ENCODE measurements around the gene CYP4F22.

DNA sequence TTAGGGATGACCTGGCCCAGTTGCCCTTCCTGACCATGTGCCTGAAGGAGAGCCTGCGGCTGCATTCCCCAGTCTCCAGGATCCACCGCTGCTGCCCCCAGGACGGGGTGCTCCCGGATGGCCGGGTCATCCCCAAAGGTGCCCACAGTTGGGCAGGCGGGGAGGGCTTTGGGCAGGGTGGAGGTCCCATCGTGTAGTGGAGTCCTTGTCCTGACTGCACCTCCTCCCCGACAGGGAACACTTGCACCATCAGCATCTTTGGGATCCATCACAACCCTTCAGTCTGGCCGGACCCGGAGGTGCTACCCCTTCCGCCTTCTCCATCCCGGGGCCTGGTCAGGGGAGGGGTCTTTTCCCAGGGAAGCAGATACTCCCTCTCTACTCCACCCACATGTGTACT is 75.0 kb downstream of the CYP4F22 start:
- TF ChIP-seq, protein P1, sequence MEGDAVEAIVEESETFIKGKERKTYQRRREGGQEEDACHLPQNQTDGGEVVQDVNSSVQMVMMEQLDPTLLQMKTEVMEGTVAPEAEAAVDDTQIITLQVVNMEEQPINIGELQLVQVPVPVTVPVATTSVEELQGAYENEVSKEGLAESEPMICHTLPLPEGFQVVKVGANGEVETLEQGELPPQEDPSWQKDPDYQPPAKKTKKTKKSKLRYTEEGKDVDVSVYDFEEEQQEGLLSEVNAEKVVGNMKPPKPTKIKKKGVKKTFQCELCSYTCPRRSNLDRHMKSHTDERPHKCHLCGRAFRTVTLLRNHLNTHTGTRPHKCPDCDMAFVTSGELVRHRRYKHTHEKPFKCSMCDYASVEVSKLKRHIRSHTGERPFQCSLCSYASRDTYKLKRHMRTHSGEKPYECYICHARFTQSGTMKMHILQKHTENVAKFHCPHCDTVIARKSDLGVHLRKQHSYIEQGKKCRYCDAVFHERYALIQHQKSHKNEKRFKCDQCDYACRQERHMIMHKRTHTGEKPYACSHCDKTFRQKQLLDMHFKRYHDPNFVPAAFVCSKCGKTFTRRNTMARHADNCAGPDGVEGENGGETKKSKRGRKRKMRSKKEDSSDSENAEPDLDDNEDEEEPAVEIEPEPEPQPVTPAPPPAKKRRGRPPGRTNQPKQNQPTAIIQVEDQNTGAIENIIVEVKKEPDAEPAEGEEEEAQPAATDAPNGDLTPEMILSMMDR (IDR thresholded peaks at IDR 0.05) = no peak
- no peak for TF ChIP-seq POLR2A (IDR thresholded peaks at IDR 0.05)
